ENCODE data around the gene HUS1.

DNA sequence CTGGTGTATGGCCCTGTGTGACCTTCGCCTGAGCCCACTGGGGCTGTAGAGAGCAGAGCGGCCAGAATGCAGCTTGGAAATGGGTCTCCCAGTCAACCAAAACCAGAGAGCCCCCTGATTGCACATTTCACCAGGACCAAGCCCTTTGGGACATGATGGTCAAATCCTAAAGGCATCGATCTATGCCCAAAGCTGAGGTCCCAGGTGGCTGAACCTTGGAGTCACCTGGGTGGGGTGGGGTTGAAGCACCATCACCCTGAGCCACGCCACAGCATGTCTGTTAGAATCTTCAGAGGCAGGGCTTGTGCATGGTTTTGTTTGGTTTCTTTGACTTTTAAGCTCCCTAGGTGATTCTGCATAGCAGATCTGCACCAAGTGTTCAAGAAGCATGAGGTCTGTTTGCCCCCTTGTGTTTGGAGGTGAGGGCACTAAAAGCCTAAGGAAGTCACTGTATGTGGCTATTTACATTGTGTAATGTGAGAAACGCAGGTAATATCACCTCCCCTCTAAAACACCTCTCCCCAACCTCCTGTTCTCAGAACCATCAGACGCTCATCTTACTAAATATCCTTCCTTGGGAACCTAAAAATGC lies 40.7 kb downstream of the HUS1 start:
- TF ChIP-seq, protein P1, sequence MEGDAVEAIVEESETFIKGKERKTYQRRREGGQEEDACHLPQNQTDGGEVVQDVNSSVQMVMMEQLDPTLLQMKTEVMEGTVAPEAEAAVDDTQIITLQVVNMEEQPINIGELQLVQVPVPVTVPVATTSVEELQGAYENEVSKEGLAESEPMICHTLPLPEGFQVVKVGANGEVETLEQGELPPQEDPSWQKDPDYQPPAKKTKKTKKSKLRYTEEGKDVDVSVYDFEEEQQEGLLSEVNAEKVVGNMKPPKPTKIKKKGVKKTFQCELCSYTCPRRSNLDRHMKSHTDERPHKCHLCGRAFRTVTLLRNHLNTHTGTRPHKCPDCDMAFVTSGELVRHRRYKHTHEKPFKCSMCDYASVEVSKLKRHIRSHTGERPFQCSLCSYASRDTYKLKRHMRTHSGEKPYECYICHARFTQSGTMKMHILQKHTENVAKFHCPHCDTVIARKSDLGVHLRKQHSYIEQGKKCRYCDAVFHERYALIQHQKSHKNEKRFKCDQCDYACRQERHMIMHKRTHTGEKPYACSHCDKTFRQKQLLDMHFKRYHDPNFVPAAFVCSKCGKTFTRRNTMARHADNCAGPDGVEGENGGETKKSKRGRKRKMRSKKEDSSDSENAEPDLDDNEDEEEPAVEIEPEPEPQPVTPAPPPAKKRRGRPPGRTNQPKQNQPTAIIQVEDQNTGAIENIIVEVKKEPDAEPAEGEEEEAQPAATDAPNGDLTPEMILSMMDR (IDR thresholded peaks at IDR 0.05; ENCODE audit: borderline replicate concordance, extremely low read depth, low read length, poor library complexity, severe bottlenecking): no peak
- TF ChIP-seq EZH2 (IDR thresholded peaks at IDR 0.05; ENCODE audit: borderline replicate concordance, low read depth, low read length, severe bottlenecking): no peak

Data from DND-41 (cell line).